Myocyte (in vitro differentiated cells): ENCODE measurements around the gene GRID1. TPM values are rescaled to one million over a fixed set of nuclear protein-coding genes. Genes with fewer than 3 reads are reported as not detected.
"Not testable (repeated sequence)": the region's sequence is repeated elsewhere in the genome, so short reads cannot be mapped to it uniquely, and the experiment has no call there.

Experiments used
- DNase-seq: peaks from one replicate; pipeline ENCODE4 v3.0.0-alpha.2; 2012; ENCODE audit warnings: low read depth
- total RNA-seq: library from RNA; depleted of rRNA; stranded (reverse); fragments of >200 nt; gene quantifications from 2 replicates; pipeline ENCODE4 v1.2.3, GENCODE V29; 2014

GRID1 gene
- total RNA-seq, 1 donor from 2014 or later: not detected

DNA sequence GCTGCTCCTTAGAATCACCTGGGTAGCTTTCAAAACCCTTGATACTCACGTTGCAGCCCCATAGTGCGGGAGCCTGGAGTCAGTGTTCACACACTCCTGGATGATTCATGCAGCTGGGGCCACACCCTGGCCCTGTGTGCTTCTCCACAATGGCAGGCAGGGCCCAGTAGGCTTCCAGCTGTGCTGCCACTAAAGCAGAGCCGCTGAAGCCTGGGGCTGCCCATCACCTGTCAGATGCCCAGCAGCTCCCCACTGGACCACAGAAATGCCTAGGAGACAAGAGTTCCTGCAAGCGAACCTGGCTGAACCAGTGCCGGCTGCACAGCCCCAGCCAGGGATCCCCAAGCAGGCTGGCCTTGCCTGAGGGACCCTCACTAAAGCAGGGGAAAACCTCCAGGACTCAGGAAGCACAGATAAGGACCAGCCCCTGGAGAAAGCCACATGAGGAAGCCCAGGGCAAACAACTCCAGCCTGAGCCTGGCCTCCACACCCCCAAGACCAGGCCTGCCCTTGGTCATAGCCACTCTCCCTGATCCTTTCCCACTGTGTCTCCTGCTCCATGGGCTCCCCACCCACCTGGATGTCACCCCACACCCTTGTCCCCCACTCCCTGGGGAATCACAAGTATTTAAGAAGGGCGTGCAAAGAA, 111.9 kb downstream of the GRID1 start:
- DNase-seq: no peak

DNA sequence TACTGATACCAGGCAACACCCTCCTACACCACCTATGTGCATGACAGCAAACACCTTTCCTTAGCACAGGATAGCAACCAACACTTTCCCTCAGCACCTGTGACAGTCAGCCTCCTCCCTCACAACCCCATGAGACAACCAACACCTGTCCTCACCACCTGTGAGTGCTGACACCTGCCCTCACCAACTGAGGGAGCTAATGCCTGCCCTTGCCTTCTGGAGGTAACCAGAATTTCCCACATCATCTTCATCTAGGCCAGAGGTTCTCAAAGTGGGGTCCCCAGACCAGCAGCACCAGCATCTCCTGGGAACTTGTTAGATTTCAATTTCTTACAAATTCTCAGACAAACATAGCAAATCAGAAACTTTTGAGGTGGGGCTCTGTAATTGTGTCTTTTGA, 112.5 kb downstream of the GRID1 start:
- no peak for DNase-seq

DNA sequence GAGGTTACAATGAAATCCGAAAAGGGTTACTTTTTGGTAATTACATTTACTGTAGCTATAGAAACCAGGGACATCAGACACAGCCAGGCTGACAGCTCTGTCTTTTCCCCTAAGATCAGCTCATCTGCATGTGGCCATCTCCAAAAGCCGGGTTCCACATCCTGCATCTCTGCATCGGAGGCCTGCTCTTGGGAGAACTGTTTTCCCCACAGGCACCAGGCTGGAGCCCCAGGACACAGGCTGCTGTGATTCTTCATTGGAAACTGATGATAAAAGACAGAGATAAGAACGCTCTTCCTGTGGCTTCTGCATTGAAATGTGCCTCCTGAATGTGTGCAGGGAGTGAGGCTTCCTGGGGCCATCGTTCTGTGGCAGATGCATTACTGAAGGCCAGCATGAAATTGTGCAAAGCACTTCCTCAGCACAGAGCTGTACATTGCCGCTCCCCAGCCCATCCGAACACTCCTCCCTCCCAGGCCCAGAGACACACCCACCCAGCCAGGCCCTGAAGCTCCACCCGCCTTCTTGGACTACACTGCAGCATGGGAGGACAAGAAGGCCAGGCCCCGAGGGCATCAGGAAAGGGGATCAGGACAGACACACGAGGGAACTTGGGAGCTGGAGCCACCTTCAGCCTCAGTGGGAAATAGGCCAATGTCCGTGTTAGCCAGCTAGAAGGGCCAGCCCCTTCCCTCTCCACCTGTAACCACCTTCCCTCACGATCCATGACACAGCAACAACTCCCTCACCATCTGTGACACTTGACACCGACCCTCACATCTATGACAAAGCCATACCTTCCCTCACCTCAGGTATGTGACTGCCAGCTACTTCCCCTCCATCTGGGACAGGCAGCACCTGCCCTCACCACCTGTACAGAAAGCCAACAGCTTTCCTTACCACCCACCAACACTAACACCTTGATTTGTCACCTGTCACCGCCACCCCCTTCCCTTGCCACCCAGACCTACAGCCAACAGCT, 113.2 kb downstream of the GRID1 start:
- DNase-seq: no peak

DNA sequence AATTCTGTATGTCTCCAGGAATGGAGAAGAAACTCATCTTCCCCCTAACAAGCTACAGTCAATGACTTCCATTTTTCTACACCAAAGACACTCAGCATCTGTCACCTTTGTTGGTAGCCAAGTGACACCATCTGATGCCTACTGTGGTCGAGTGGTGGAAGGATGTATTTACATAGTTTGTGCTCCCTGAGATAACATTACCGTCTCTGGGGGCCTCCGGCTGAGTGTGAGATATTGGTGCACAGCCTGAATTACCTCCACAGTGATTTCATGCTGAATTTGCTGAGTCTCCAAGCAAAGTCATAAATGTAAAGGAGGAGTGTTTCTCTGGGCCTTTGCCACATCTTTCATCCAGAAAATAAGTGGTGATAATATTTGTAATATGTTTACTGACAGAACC, 114.0 kb downstream of the GRID1 start:
- no peak for DNase-seq

DNA sequence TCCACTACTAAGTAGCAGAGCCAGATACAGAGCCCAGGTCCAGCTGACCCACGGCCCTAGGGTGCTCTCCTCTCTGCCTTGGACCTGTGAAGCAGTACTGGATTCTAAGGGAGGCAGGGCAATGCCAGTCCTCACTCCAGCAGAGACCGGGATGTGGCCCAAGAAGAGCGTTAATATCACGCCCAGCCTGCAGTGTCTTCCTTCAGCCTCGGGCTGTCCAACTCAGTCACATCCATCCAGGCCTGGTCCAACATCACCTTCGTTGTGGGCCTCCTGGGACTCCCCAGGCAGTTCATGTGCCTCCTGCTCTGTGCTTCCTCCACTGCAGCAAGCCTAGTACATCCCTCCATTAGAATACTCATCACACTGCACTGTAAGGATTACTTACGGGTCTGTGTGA, 114.5 kb downstream of the GRID1 start:
- no peak for DNase-seq

DNA sequence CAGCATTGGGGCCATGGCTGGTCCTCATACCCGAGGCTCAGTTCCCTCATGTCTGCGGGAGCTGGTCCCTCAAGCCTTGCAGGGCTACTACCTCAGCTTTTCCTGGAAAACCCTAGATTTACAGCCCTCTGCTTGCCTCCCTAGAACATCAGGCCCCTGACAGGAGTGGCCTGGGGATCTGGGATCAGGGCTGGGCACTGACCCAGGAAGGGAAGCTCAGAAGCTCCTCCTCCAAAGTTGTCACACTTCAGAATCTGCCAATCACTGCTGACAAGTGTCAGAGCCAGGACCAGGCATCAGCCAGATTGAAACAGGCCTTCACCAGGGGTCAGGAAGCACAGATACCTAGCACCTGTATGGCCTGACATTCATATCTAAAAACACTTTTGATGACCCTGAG, 115.2 kb downstream of the GRID1 start:
- no peak for DNase-seq

DNA sequence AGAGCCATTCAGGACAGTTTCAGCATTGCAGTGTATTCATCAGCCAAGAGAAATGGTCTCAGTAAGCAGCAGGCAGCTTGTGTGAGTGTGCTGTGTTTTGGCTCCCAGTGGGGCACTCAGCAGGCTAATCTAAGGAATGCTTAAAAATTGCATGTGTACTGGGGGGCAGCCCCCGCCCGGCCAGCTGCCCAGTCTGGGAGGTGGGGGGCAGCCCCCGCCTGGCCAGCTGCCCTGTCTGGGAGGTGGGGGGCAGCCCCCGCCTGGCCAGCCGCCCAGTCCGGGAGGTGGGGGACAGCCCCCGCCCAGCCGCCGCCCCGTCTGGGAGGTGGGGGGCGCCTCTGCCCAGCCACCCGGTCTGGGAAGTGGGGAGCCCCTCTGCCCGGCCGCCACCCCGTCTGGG, 116.2 kb downstream of the GRID1 start:
- DNase-seq: no peak

DNA sequence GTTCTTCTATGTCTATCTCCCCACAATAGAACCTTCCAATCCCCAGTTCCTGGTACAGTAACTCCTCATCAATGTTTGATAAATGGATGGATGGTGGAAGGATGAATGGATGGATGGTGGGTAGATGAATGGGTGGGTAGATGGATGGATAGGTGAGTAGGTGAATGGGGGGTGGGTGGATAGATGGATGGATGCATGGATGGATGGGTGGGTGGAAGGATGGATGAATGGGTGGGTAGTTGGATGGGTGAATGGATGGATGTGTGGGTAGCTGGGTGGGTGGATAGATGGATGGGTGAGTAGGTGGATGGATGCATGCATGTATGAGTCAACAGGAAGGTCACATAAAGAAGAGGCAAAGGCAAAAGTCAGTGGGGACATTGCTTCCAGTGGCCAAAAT, 116.8 kb downstream of the GRID1 start:
- no peak for DNase-seq

DNA sequence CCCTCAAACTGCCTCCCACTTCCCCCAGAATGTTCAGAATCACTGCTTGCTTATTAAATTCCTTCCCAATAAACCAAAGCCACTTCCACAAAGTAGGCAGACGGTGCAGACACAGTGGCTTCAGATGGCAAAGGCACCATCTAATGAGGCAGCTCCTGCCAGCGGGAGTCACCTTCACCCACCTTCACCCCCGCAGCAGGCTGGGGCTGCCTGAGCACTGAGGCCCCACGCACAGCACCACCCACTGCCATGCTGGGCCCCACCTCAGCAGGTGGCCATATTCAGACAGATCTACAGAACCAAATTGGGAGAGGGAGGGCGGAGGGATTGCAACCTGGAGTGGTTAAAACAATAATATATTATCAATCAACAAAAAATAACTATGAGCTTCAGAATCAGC, 118.5 kb downstream of the GRID1 start:
- no peak for DNase-seq

DNA sequence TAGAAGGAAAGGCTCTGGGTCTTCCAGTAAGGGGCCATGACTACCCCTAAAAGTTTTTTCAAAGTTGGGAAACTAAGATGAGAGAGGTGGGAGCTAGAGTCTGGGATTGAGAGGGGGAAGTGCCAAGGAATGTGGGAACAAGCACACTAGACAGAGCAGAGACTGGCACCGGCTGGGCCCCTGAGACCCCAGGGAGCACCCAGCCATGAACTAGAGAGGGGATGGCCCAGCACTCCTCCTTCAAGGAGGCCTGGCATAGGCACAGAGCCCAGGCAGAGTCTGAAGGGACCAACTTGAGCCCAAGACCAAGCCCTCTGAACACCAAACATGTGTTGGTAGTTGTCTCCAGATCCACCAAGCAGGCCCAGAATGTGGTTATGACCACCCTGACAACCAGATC, 119.0 kb downstream of the GRID1 start:
- DNase-seq: no peak

DNA sequence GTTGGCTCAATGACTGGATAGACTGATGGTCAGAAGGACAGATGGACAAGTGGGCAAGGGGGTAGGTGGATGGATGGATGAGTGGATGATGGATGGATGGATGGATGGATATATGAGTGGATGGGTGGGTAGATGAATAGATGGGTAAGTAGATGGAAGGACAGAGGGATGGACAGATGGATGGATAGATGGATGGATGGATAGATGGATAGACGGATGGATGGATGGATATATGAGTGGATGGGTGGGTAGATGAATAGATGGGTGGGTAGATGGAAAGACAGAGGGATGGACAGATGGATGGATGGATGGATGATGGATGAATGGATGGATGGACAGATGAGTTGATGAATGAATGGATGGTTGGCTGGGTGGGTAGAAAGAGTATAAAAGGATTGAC, 119.5 kb downstream of the GRID1 start:
- DNase-seq: no peak

DNA sequence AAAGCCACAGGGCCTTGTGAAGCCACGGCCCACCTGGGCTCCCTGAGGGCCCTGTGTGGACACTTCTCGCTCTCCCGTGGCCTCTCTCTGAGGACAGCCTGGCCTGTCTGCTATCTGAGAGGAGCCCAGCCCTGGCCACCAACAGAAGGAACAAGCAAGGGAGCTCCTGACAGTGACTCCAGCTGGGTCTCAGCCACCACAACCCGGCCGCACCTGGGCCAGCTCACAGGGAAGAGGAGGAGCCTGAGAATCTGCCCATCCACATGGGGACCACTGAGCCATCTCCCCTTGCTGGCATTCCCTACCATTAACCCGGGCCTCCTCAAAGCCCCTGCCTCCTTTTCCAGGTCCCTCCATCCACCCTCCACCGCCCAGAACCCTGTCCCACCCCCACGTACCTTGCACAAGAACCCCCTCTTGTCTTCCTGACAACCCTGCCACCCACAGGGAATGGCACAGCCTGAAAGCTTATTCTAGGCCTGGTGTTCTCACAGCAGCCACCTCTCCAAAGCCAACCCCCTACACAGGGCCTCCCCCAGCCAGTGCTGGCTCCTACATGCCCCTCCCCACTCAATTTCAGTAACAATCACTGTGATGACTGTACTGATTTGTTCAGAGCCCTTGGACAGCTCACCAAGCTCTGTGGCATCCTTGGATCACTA, 120.2 kb downstream of the GRID1 start:
- DNase-seq: no peak

DNA sequence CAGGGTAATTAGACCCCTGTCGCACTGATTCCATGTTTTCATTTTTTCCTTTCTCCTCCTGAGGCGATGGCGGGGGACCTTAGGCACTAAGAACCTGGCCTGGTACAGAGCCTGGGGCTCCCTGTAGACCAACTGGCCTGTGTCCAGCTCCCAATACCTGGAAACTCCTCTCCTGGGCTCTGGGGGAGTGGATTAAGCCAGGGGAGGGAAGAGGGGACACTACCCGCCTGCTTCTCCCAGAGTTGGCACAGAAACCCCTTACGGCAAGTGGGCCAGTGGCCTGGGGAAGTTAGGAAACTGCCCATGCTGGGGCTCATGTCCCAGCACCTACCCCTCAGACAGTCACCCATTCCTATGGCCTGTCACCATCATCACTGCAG, 121.6 kb downstream of the GRID1 start:
- DNase-seq: no peak

DNA sequence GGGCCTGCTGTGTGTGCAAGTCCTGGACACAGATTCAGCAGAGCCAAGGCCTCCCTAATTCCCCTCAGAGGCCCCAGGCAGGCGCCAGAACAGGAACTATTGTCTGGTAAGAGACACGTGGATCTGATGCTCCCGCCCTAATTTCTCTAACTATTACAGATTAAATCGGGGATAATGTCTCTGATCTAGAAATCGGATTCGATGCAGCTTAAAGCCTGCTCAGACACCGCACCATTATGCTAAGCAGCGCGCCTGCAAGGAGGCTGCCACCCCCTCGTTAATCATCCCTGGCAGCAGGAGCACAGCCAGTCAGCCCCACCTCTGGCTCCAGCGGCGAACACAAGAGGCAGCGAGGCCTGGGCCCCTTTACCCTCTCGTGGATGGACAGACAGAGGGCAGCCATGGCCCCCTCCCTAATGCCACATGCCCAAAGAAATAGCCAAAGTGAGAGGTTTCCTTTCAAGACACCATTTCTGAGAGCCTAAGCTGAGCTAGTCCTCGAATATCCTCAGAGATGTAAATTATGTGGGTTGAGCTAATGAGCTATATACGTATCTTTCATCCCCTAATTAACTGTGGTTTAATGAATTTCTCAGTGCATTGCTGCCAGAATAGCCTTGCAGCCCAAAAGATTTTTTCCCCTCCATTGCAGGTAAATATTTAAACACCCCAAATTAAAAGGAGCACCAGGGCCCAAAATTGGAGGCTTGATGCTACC, 122.1 kb downstream of the GRID1 start:
- no peak for DNase-seq

DNA sequence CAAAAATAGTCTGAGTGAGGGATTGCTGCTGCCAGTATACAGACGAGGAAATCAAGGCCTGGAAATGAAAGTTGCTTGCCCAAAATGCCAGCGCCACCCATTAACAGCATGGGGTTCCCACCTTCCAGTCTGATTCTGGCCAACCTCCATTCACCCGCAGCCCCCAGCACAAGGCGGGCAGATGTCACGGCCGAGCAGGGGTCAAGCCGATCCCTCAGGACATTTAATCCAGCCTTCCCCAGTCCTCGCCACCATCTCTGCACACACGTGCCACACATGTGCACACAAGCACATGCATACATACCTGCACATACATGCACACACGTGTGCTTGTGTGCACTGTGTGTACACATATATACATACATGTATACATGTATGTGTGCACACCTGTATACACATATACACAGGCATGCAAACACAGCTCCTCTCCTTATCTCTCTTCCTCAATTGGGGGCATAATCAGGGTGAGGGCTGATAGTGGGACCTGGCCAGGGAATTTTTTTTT, 122.9 kb downstream of the GRID1 start:
- DNase-seq: no peak

DNA sequence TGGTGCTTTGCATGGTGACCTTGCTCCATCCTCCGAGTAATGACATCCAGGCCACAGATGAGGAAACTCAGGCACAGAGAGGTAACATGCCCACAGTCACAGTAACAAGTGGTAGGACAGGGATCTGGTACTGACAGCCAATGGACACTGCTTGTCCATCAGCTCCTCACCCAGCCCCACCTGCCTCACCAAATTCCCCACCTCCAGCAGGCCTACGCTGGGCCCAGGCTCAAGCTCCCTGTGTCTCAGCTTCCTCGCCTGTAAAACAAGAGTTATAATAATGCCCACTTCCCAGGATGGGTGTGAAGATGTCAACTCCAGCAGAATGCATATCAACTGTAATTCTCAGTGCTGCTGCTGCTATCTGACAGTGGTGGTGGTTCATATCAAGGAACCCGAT, 123.8 kb downstream of the GRID1 start:
- no peak for DNase-seq

DNA sequence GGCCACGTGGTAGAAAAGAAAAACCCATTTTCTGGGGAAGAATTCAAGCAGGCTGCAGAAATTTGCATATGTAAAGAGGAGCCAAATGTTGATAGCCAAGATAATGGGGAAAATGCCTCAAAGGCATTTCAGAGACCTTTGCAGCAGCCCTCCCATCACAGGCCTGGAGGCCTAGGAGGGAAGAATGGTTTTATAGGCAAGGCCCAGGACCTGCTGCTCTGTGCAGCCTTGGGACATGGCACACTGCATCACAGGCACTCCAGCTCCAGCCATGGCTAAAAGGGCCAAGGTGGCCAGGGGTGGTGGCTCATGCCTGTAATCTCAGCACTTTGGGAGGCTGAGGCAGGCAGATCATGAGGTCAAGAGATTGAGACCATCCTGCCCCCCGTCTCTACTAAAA, 128.5 kb downstream of the GRID1 start:
- not testable (repeated sequence) for DNase-seq

DNA sequence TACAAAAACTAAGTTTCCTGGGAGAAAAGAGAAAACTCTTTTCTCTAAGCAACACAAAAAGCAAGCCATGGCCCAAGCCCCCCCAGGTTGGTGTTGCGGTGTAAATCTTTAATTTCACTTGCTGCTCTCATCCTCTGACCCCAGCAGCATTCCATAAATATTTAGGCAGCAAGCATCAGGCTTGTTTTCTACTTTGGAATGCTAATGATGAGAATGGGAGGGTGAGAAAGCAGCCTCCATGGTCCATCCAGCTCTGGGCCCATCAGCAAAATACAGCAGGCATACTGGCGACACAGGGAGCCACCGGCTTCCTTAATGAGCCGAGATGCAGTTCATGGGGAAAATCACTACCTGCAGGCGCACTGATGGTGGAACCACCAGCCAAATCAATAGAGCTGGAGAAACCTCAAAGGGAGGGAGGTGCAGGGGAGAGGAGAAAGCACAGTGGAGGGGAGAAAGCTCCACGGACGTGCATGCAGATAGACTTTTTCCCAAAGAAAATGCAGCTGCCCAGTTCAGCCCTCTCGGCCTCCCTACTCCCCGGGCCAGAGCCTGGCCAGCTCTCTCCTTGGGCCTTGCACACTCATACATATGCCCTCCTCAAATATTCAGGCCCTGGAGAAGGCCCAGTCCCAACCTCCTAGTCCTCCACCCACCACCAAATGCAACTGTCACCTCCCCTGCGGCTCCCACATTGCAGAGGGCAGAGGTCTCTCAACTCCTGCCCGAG, 131.9 kb downstream of the GRID1 start:
- no peak for DNase-seq

DNA sequence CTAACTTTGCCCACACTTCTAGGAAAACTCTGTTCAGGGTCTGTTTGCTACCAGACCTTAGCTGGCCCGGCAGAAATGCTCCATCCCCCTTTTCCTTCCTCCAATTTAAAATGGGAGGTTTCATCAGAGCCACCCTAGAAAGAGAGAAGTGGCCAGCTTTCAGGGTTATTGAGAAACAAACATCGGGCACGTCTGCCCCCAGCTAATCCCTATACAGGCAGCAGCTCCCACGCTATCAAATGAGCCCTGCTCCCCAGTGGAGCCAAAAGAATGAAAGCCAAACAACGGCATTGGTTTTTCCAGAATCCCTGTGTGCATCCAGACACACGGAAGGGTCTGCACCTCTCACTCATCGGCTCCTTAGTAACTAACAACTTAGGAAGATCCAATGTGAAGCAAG, 132.5 kb downstream of the GRID1 start:
- DNase-seq: no peak

DNA sequence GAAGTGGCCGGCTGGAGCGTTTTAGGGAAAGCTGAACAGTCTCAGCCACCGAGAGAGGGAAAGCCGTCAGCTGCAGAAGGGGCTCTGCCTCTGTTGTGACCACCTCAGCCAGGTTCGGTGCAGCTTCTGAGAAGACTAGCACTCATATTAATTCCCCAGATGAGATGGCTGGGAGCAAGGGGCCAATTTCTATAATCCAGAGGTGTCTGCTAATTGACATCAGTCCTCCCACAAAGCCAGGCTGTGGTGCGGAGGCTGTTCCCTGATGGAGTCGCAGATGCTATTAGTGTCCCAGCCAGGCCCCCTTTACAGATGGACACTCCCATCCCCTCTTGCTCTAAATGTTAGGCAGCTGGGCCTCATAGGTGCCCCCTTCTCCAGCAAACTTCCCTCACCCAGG, 133.5 kb downstream of the GRID1 start:
- DNase-seq: no peak

DNA sequence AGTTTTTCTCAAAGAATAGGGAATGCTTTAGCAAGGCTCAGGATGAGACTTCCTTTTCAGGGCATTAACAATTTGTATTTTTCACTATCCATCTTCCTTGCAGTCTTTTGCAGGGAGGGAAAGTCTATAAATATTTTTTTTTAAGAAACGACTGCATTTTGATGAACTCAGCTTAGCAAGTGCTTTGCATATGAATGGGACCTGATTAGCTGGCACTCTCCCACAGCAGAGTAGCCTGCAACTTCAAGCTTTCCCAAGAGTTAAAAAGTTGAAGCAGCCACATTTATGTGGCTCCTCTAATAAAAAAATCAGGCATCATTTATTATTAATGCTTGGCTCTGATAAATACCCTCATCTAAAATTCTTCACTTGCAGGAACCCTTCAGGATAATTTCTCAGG, 134.0 kb downstream of the GRID1 start:
- DNase-seq: no peak
